ENCODE measurements around the gene COPS9. TPM values are rescaled to one million over a fixed set of nuclear protein-coding genes. Genes with fewer than 3 reads are reported as not detected.
A peak's percentile ranks its signal among the peaks of the same experiment; 100 is the strongest.

The COPS9 gene
- total and polyA plus RNA-seq, 8 donors: 62.4 to 146 (median 90.9) TPM

DNA sequence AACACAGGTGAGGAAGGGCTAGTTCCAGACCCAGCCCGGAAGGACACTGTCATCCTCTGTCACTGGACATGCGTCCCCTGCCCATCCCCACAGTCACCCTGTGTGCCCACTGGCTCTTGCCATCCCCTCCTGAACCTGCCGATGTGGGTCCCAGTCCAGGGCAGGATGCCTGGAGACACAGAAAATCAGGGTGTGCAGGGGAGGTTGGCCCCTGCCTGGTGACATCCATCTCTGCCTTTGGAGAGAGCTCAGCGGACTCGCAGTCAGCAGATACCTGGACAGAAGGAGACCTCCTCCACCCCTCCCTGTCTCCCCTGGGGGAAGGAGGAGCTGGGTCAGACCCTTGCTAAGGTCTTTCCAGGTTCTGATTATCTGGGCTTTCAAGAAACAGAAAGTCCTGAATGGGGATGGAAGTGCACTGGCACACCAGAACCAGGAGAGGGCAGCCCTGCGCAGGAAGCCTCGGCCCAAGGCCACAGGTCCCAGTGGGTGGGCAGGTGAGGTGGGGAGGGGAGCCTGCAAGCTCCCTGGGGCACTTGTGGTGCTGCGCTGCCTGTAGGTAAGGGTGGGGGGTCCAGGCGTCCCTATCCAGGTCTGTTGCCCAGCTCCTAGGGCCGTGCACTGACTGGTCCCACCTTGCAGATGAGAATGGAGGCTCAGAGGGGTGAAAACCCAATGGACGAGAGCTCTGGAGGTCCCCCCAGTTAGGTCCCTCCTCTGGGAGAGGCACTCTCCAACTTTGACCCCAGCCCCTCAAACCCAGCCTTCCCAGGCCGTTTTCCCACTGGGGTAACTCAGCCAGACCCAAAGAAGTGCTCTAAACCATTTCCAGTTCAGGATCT is 14.1 kb upstream of the COPS9 start:
- peaks cover 0 to 57% of the 10 kb centered on the region in 2 donors for H3K27me3 ChIP-seq
- H3K36me3 ChIP-seq: no peaks in the 10 kb centered on the region
- DNase-seq (peak in 1 of 4 donors; percentile 71), ATAC-seq (peak; percentile 76)
- TF ChIP-seq, protein P1, sequence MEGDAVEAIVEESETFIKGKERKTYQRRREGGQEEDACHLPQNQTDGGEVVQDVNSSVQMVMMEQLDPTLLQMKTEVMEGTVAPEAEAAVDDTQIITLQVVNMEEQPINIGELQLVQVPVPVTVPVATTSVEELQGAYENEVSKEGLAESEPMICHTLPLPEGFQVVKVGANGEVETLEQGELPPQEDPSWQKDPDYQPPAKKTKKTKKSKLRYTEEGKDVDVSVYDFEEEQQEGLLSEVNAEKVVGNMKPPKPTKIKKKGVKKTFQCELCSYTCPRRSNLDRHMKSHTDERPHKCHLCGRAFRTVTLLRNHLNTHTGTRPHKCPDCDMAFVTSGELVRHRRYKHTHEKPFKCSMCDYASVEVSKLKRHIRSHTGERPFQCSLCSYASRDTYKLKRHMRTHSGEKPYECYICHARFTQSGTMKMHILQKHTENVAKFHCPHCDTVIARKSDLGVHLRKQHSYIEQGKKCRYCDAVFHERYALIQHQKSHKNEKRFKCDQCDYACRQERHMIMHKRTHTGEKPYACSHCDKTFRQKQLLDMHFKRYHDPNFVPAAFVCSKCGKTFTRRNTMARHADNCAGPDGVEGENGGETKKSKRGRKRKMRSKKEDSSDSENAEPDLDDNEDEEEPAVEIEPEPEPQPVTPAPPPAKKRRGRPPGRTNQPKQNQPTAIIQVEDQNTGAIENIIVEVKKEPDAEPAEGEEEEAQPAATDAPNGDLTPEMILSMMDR (IDR thresholded peaks at IDR 0.05): peak; percentile 52 to 56
- H3K4me1 ChIP-seq: no peaks in the 10 kb centered on the region
- H3K9me3 ChIP-seq: no peaks in the 10 kb centered on the region
- H3K4me3 ChIP-seq: no peak overlapping the region
- intact Hi-C loops (cut with DNase I): no loop called here
- no peak overlapping the region for H3K27ac ChIP-seq

DNA sequence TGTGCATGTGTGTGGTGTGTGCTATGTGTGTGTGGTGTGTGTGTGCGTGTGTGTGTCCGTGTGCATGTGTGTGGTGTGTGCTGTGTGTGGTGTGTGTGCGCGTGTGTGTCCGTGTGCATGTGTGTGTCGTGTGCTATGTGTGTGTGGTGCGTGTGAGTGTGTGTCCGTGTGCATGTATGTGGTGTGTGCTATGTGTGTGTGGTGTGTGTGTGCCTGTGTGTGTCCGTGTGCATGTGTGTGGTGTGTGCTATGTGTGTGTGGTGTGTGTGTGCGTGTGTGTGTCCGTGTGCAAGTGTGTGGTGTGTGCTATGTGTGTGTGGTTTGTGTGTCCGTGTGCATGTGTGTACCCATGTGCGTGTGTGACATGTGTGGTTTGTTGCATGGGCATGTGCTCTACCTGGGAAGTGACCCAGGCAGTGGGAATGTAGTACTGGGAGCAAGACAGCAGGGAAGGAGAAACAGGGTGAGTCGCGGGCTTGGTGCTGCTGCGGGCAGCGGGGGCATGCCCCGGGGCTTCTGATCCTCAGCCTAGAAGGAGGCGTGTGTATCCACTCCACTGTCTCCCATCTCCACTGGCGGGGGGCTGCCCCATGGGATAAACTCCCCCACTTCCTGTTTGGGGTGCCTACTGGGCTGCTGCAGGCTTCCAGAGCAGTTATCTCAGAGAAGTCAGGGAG is 11.9 kb upstream of the COPS9 start:
- Histone ChIP-seq H3K9me3 (no peaks in the 10 kb centered on the region), H3K36me3 (no peaks in the 10 kb centered on the region), H3K4me1 (no peaks in the 10 kb centered on the region), H3K4me3 (no peak overlapping the region), H3K27ac (no peak overlapping the region), H3K27me3 (peaks cover 0 to 66% of the 10 kb centered on the region in 2 donors)
- DNase-seq (peak in 1 of 4 donors; percentile 4), ATAC-seq (no peak)
- TF ChIP-seq, protein P1 (IDR thresholded peaks at IDR 0.05): no peak
- intact Hi-C loops (cut with DNase I): no loop called here

DNA sequence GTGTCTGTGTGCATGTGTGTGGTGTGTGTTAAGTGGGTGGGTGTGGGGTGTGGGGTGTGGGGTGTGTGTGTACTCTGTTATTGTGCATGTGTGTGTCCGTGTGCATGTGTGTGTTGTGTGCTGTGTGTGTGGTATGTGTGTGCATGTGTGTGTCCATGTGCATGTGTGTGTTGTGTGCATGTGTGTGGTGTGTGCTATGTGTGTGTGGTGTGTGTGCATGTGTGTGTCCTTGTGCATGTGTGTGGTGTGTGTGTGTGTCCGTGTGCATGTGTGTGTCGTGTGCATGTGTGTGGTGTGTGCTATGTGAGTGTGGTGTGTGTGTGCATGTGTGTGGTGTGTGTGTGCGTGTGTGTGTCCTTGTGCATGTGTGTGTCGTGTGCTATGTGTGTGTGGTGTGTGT is 11.3 kb upstream of the COPS9 start:
- intact Hi-C loops (cut with DNase I): no loop called here
- no peaks in the 10 kb centered on the region for H3K4me1 ChIP-seq
- H3K4me3 ChIP-seq: no peak overlapping the region
- no peak for ATAC-seq
- no peaks in the 10 kb centered on the region for H3K36me3 ChIP-seq
- H3K27ac ChIP-seq: no peak overlapping the region
- H3K9me3 ChIP-seq: no peaks in the 10 kb centered on the region
- H3K27me3 ChIP-seq: peaks cover 0 to 70% of the 10 kb centered on the region in 2 donors
- TF ChIP-seq, protein P1 (IDR thresholded peaks at IDR 0.05): no peak
- no peak for DNase-seq

DNA sequence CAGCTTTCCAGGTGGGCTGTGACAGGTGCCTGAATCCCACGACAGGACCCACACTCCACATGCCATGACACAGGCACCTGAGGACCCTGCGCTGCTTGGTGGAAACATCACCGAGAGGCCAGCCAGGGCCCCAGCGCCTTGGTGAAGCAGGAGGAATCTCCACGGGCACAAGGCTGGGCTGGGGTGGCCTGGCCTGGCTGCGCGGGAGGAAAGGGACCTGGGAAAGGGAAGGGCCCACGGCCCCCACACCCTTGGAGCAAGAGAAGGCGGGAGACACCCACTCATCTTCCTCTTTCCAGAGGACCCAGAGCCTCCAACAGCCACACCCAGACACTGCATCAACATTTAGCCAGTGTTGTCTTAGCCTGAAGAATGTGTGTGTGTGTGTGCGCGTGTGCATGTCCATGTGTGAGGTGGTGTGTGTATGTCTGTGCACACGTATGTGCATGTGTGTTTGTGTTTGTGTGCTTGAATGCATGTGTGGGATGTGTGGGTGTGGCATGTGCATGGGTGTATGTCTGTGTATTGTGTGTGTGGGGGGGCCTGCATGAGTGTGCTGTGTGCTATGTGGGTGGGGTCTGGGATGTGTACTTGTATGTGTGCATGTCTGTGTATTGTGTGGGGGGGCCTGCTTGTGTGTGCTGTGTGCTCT is 10.6 kb upstream of the COPS9 start:
- DNase-seq: peak in 1 of 4 donors; percentile 74

More for the DNA sequence above, 10.6 kb upstream of the COPS9 start:
- Histone ChIP-seq H3K9me3 (no peaks in the 10 kb centered on the region), H3K4me3 (no peak overlapping the region), H3K4me1 (no peaks in the 10 kb centered on the region), H3K27ac (no peak overlapping the region), H3K36me3 (no peaks in the 10 kb centered on the region), H3K27me3 (peaks cover 0 to 67% of the 10 kb centered on the region in 2 donors)
- TF ChIP-seq, protein P1 (IDR thresholded peaks at IDR 0.05): no peak
- intact Hi-C loops (cut with DNase I): no loop called here
- ATAC-seq: no peak

Data from left lung (tissue), 10 donors.